ENCODE measurements around the gene ADAR.

DNA sequence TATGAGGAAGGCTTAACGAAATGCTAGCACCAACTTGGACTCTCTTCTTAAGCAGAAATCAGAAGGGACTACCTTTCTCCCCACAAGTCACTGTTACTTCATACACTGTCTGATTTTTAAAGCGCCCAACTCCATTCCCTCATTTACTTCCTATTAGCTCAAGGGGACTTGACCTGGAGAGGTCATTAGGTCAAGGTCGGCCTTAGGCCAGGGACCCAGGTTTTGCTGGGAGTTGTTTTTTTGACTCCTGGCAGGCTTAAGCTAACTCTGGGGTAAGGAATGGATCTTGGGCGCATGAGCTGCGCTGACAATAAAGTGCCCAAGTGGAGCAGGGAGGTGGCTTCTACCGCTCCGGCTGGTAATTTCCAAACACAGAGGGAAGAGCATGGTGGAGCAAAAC lies 16.8 kb downstream of the ADAR start:
- TF ChIP-seq CTCF (IDR thresholded peaks at IDR 0.05 in 8 of 11, conservative IDR thresholded peaks at IDR 0.05 in 3 of 11) (no peak), POLR2AphosphoS5 (IDR thresholded peaks at IDR 0.05) (no peak)

Measured in spleen (tissue), 7 donors.